ENCODE results near the gene DSN1.
A peak's percentile ranks its signal among the peaks of the same experiment; 100 is the strongest.
"Not testable (repeated sequence)": the region's sequence is repeated elsewhere in the genome, so short reads cannot be mapped to it uniquely, and the experiment has no call there.

The DSN1 gene

DNA sequence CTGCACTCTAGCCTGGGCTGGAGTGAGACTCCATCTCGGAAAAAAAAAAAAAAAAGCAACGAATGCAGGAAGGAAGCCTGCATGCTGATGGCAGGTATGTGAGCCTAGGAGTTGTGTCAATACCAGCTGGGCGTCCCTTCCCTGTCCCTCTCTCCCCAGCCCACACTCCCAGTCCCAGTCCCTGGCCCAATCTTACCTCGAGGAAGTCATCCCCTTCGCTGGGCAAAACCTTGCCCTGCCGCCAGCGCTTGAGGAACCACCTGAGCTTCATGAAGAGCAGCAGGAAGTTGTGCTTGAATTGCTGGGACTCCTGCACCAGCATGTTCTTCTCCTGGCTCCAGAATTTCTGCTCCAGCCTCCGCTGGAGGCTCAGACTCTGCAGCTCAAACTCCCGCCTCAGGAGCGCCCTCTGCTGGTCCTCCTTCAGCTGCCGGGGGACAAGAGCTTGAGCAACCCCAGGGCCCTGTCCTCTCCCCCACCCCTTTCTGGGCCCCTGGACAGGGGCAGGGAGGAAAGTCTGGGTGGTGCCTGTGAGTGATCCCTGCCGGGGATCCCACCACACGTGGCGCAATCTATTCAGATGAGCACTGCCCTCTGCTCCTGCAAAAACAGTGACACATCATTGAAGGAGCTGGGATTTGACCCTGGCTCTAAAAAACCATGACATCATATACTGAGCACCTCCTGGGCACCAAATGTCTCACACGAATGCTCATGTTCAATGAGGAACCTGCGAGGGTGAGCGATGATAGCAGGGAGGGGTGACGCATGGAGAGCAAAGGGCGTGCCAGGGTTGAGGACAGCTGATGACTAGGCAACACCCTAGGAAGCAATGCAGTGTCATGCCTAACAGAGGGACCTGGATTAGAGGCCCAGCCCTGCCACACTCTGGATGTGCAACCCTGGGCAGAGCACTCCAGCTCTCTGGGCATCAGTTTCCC is 35.0 kb upstream of the DSN1 start:
- peaks cover 5% of the 10 kb centered on the region for H3K4me1 Mint-ChIP-seq
- peaks cover 3% of the 10 kb centered on the region for H3K36me3 Mint-ChIP-seq (ENCODE audit: insufficient read depth)
- peak; percentile 36 for ATAC-seq (replicated peaks; ENCODE audit: extremely low read depth, poor library complexity, severe bottlenecking)
- DNase-seq (ENCODE audit: low spot score in 2 of 2), result peak; percentile 34 to 60
- H3K4me3 Mint-ChIP-seq, result no peak overlapping the region
- H3K9me3 Mint-ChIP-seq, result no peaks in the 10 kb centered on the region
- no peaks in the 10 kb centered on the region for H3K27me3 Mint-ChIP-seq
- H3K27ac Mint-ChIP-seq (ENCODE audit: low read depth), result no peak overlapping the region

DNA sequence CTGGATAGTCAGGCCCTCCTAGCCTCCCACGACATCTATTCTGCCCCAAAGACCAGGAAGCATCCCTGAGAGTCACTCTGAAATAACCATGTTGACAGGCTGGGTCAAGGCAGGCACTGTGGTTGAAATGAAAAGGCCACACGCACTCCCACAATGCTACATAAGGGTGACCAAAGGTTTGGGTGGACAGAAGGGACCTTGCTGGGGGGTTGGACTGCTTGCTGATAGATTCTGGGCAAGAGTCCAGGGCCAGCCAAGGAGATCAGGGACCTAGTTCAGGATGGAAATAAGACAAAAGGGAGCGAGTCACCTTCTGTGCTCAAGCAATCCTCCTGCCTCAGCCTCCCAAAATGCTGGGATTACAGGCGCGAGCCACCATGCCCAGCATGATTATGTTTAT is 32.5 kb upstream of the DSN1 start:
- H3K27ac Mint-ChIP-seq (ENCODE audit: low read depth), result no peak overlapping the region
- DNase-seq (ENCODE audit: low spot score in 2 of 2) (no peak), ATAC-seq (replicated peaks; ENCODE audit: extremely low read depth, poor library complexity, severe bottlenecking) (no peak)
- peaks cover 3% of the 10 kb centered on the region for H3K36me3 Mint-ChIP-seq (ENCODE audit: insufficient read depth)
- H3K9me3 Mint-ChIP-seq, result no peaks in the 10 kb centered on the region
- H3K4me3 Mint-ChIP-seq, result no peak overlapping the region
- peaks cover 5% of the 10 kb centered on the region for H3K4me1 Mint-ChIP-seq
- no peaks in the 10 kb centered on the region for H3K27me3 Mint-ChIP-seq

DNA sequence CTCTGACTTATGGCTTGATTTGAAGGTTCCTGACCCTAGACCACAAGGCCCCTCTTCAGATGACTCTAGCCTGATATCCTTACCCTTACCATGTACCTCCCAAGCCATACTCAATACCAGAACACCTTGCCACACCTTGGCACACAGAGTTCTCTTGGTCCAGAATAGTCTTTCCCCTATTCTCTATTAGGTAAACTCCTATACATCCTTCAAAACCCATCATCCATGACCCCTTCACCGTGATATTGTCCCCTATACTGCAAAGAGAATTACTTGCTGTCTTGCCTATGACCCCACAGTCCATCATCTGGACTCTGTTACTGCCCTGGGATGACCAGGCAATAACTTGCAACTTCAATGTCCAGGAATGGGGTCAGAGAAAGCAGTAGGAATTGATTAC is 31.8 kb upstream of the DSN1 start:
- Mint-ChIP-seq H3K36me3 (ENCODE audit: insufficient read depth) (peaks cover 3% of the 10 kb centered on the region), H3K9me3 (no peaks in the 10 kb centered on the region), H3K4me1 (peaks cover 5% of the 10 kb centered on the region), H3K27me3 (no peaks in the 10 kb centered on the region), H3K4me3 (no peak overlapping the region), H3K27ac (ENCODE audit: low read depth) (no peak overlapping the region)
- no peak for ATAC-seq (replicated peaks; ENCODE audit: extremely low read depth, poor library complexity, severe bottlenecking)
- no peak for DNase-seq (ENCODE audit: low spot score in 2 of 2)

DNA sequence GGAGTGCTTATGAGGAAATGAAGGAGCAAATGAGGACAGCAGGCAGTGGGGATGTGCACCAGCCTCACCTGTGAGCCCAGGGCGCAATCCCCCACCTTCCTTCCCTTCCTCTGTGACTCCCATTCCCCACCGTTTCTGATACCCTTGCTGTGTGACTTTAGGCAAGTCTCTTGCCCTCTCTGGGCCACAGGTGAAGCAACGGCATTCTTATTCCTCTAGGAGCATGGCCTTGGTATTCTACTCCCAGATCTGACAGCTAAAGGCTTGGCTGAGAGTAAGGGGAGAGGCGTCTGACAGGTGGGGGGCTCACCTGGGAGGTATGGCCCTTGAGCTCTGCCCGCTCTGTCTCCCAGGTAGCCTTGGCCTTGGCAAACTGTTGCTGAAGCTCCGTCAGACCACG is 30.9 kb upstream of the DSN1 start:
- H3K36me3 Mint-ChIP-seq (ENCODE audit: insufficient read depth), result peaks cover 3% of the 10 kb centered on the region
- no peak overlapping the region for H3K27ac Mint-ChIP-seq (ENCODE audit: low read depth)

DNA sequence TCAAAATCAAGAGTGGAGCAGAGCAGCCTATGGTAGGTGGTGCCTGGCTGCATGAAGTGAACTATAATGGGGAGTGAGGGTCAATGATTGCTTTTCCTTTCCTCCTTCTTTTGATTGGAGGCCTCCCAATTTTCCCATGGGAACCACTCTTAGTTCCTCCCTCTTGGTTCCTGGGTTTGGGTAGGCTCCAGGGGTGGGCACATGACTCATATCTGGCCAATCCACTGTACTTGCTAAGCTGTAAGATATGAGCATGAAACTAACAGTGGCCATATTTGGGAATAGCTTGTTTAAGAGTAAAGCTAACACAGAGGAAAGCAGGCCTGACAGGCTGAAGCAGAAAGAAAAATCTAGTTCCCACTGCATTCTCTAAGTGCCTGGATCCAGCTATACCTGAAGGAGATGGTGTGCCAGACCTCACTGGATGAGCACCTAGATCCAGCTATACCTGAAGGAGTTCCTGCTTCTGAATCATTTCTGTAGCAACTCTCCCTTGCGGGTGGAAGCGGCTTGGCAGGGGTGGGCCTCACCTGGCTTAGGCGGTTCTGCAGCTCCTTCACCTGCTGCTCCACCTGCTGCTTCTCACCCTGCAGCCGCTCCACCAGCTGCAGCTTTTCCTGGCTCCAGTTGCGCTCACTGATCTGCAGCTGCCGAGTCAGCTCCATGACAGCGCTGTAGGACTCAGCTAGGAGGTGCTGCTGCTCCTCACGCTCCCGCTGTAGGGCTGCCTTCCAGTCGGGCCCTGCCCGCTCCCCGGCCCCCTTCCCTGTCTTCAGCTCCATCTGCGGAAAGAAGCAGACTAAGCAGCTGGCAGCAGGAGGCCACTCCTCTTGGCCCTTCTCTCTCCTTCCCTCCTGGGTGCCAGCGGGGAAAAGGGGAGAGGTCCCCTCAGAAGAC is 29.0 kb upstream of the DSN1 start:
- no peak overlapping the region for H3K4me3 Mint-ChIP-seq
- no peak overlapping the region for H3K27ac Mint-ChIP-seq (ENCODE audit: low read depth)
- no peaks in the 10 kb centered on the region for H3K4me1 Mint-ChIP-seq
- H3K27me3 Mint-ChIP-seq, result no peaks in the 10 kb centered on the region
- DNase-seq (ENCODE audit: low spot score in 2 of 2) (no peak), ATAC-seq (replicated peaks; ENCODE audit: extremely low read depth, poor library complexity, severe bottlenecking) (no peak)
- H3K9me3 Mint-ChIP-seq, result no peaks in the 10 kb centered on the region
- H3K36me3 Mint-ChIP-seq (ENCODE audit: insufficient read depth), result no peaks in the 10 kb centered on the region

More for the DNA sequence above, 30.9 kb upstream of the DSN1 start:
- no peaks in the 10 kb centered on the region for H3K9me3 Mint-ChIP-seq
- H3K27me3 Mint-ChIP-seq, result no peaks in the 10 kb centered on the region
- DNase-seq (ENCODE audit: low spot score in 2 of 2) (no peak), ATAC-seq (replicated peaks; ENCODE audit: extremely low read depth, poor library complexity, severe bottlenecking) (no peak)
- no peak overlapping the region for H3K4me3 Mint-ChIP-seq
- peaks cover 5% of the 10 kb centered on the region for H3K4me1 Mint-ChIP-seq

DNA sequence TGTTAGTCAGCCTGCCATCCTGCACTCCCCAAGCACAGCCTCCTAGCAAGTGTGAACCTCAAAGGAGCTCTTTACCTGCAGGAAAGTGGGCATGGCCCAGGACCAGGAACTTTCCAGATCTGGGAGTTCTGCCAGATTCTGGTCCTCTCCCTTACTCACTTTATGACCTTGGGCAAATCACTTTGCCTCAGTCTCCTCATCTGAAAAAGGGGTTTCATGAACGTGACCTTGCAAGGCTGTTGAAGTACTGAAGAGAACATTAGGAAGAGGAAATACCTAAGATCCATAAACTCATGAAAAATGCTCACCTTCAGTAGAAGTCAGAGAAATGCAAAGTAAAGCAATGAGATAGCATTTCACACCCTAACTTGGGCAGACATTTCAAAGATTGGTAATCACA is 26.8 kb upstream of the DSN1 start:
- H3K4me3 Mint-ChIP-seq, result no peak overlapping the region
- no peaks in the 10 kb centered on the region for H3K27me3 Mint-ChIP-seq
- ATAC-seq (replicated peaks; ENCODE audit: extremely low read depth, poor library complexity, severe bottlenecking) (no peak), DNase-seq (ENCODE audit: low spot score in 2 of 2) (no peak)
- H3K36me3 Mint-ChIP-seq (ENCODE audit: insufficient read depth), result no peaks in the 10 kb centered on the region
- no peak overlapping the region for H3K27ac Mint-ChIP-seq (ENCODE audit: low read depth)
- H3K9me3 Mint-ChIP-seq, result no peaks in the 10 kb centered on the region
- no peaks in the 10 kb centered on the region for H3K4me1 Mint-ChIP-seq

DNA sequence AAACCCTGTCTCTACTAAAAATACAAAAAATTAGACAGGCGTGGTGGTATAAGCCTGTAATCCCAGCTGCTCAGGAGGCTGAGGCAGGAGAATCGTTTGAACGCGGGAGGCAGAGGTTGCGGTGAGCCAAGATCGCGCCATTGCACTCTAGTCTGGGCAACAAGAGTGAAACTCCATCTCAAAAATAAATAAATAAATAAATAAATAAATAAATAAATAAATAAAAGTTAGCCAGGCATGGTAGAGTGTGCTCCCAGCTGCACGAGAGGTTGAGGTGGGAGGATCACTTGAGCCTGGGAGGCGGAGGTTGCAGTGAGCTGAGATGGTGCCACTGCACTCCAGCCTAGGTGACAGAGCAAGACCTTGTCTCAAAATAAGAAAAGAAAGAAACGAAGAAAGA is 25.8 kb upstream of the DSN1 start:
- H3K9me3 Mint-ChIP-seq; H3K4me1 Mint-ChIP-seq; H3K4me3 Mint-ChIP-seq; ATAC-seq (replicated peaks; ENCODE audit: extremely low read depth, poor library complexity, severe bottlenecking); H3K36me3 Mint-ChIP-seq (ENCODE audit: insufficient read depth); H3K27ac Mint-ChIP-seq (ENCODE audit: low read depth); DNase-seq (ENCODE audit: low spot score in 2 of 2); H3K27me3 Mint-ChIP-seq: not testable (repeated sequence)

DNA sequence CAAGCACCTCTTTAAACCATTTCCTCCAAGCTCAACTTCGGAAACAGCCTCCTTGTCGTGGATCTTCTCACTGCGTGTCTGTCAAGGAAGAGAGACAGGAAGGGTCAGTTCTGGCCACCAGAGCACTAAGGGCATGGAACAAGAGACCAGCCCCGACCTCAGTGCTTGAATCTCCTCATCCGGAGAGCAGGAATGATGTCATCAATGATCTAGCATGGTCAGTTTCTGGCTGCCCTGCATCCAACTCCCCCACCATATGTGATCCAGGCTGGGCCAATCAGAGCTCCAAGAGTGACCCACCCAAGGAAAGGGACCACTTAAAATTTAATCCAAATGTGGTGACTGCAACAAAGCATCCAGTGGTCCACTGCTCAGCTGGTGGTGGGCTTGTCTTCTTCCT is 23.3 kb upstream of the DSN1 start:
- H3K27me3 Mint-ChIP-seq, result no peaks in the 10 kb centered on the region
- no peaks in the 10 kb centered on the region for H3K36me3 Mint-ChIP-seq (ENCODE audit: insufficient read depth)
- no peak overlapping the region for H3K27ac Mint-ChIP-seq (ENCODE audit: low read depth)
- H3K4me3 Mint-ChIP-seq, result no peak overlapping the region
- no peaks in the 10 kb centered on the region for H3K9me3 Mint-ChIP-seq
- ATAC-seq (replicated peaks; ENCODE audit: extremely low read depth, poor library complexity, severe bottlenecking), result no peak
- no peak for DNase-seq (ENCODE audit: low spot score in 2 of 2)
- H3K4me1 Mint-ChIP-seq, result no peaks in the 10 kb centered on the region

DNA sequence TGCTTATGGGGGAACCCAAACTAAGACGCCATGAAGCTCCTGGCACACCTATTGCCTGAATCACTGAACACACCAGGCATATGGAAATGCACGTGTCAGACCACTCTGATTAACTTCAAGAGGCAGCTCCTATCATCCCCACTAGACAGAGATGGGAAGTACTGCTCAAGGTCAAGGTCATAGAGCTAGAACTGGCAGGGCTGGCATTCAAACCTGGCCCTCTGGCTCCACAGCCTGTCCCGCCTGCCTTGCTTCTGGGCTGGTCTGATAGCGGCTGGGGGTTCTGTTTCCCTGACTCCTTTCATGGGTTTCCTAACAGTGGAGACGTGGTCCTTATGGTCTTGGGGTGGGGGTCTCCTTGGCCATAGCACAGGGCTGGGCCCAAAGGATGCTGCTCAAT is 22.6 kb upstream of the DSN1 start:
- Mint-ChIP-seq H3K4me3 (no peak overlapping the region), H3K9me3 (no peaks in the 10 kb centered on the region), H3K36me3 (ENCODE audit: insufficient read depth) (no peaks in the 10 kb centered on the region), H3K4me1 (no peaks in the 10 kb centered on the region), H3K27me3 (no peaks in the 10 kb centered on the region), H3K27ac (ENCODE audit: low read depth) (no peak overlapping the region)
- ATAC-seq (replicated peaks; ENCODE audit: extremely low read depth, poor library complexity, severe bottlenecking) (no peak), DNase-seq (ENCODE audit: low spot score in 2 of 2) (no peak)

DNA sequence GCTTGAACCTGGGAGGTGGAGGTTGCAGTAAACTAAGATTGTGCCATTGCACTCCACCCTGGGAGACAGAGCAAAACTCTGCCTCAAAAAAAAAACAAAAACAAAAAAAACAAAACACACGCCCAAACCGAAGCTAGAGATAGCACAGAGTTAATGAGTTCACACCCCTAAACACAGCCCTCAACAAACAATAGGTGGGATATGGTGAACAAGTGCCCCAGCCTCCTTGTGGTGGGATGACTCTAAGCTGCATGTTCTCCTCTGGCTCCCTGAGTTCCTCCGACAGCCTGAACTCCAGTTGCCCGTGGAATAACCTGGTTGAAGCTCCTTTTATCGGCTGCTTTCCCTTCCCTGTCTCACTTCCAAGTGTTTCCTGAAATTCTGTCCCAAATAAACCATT is 22.1 kb upstream of the DSN1 start:
- Mint-ChIP-seq H3K27ac (ENCODE audit: low read depth) (no peak overlapping the region), H3K9me3 (no peaks in the 10 kb centered on the region), H3K4me3 (no peak overlapping the region), H3K4me1 (no peaks in the 10 kb centered on the region), H3K36me3 (ENCODE audit: insufficient read depth) (no peaks in the 10 kb centered on the region), H3K27me3 (no peaks in the 10 kb centered on the region)
- ATAC-seq (replicated peaks; ENCODE audit: extremely low read depth, poor library complexity, severe bottlenecking), result no peak
- DNase-seq (ENCODE audit: low spot score in 2 of 2), result no peak

DNA sequence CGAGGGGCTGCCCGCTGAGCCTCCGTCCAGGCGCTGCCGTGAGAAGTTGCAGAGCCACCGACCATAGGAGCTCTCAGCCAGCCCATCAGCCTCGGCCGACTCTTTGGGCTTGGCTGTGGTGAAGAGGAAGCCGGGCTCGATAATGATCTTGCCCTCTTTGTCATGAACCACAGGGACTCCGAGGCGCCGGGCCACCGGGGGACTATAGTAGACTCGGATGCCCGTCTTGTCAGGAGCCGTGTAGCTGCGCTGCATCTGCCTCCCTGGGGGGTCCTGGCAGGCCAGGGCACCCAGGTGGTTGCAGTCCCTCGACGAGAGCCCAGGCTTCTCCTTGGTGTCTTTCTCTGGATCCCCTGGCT is 20.5 kb upstream of the DSN1 start:
- ATAC-seq (replicated peaks; ENCODE audit: extremely low read depth, poor library complexity, severe bottlenecking), result no peak
- H3K9me3 Mint-ChIP-seq, result no peaks in the 10 kb centered on the region
- no peak overlapping the region for H3K27ac Mint-ChIP-seq (ENCODE audit: low read depth)
- no peak overlapping the region for H3K4me3 Mint-ChIP-seq
- no peak for DNase-seq (ENCODE audit: low spot score in 2 of 2)
- no peaks in the 10 kb centered on the region for H3K27me3 Mint-ChIP-seq
- H3K4me1 Mint-ChIP-seq, result no peaks in the 10 kb centered on the region
- H3K36me3 Mint-ChIP-seq (ENCODE audit: insufficient read depth), result no peaks in the 10 kb centered on the region

DNA sequence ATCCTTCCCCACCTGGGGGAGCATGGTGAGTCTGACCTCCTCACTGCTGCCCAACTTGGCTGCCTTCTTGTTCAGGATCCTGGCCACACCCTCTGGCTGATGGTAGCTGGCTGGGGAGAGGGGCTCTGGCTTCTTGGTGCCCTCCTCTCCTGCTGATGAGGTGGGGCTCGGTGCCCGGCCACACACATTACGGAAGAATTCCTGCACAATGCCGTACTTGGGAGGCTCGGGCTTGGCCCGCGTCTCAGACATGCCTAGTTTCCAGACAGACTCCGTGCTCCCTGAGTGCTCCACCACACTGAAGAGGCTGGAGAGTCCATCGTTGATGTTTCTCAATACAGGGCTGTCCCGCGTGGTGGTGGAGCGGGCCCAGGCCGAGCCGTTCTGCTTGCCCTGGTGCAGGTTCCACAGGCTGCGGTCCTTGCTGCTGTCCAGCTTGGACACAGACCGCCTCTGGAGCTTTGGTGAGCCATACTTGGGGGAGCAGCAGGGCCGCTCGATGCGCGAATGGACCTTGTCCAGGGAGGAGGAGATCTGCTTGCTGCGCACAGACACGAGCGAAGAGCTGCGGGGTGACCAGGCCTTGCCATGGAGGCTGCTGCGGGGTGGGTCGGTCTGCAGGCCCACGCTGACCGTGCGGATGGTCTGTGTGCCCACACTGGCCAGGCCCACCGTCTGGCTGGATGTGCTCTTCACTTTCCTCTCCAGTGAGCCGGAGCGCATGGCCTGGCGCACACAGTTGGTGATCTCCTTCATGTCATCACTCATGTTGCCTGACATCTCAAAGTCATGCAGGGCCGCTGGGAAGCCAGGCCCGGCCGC is 19.9 kb upstream of the DSN1 start:
- H3K4me3 Mint-ChIP-seq, result no peak overlapping the region
- no peaks in the 10 kb centered on the region for H3K9me3 Mint-ChIP-seq
- DNase-seq (ENCODE audit: low spot score in 2 of 2) (no peak), ATAC-seq (replicated peaks; ENCODE audit: extremely low read depth, poor library complexity, severe bottlenecking) (no peak)
- H3K27ac Mint-ChIP-seq (ENCODE audit: low read depth), result no peak overlapping the region
- H3K4me1 Mint-ChIP-seq, result no peaks in the 10 kb centered on the region
- no peaks in the 10 kb centered on the region for H3K36me3 Mint-ChIP-seq (ENCODE audit: insufficient read depth)
- no peaks in the 10 kb centered on the region for H3K27me3 Mint-ChIP-seq

Measured in central memory CD8-positive, alpha-beta T cell (primary cell).